GM23338 (cell line): ENCODE measurements around the gene AFAP1. TPM values are rescaled to one million over a fixed set of nuclear protein-coding genes. Genes with fewer than 3 reads are reported as not detected.

Experiments used
- ATAC-seq: fragments of 200-7000 bp; cut with Tn5 transposase; 3 replicates; pipeline ENCODE4 v1.9.1; 2020
- DNase-seq: peaks from one replicate; pipeline ENCODE4 v3.0.0-alpha.2; 2015; ENCODE audit warnings: low spot score
- H2AFZ ChIP-seq: fragments of 200-600 bp; sonication (generic); 2 replicates; pipeline ENCODE4 v1.8.0; 2016; ENCODE audit warnings: antibody characterized with exemption, mild to moderate bottlenecking, moderate library complexity
- H3F3A ChIP-seq: fragments of 200-600 bp; sonication (generic); replicated peaks from 2 replicates; pipeline ENCODE4 v1.8.0; 2017; ENCODE audit warnings: antibody characterized with exemption, mixed run types, low read depth
- H3K27ac ChIP-seq: fragments of 200-600 bp; sonication (generic); 2 replicates; pipeline ENCODE4 v1.6.1; 2016; ENCODE audit warnings: low read depth
- H3K27me3 ChIP-seq: fragments of 200-600 bp; sonication (generic); 2 replicates; pipeline ENCODE4 v1.8.0; 2016; ENCODE audit warnings: mild to moderate bottlenecking, mixed run types, moderate library complexity; ENCODE audit not compliant: insufficient read depth
- H3K36me3 ChIP-seq: fragments of 200-600 bp; sonication (generic); 2 replicates; pipeline ENCODE4 v1.8.0; 2016; ENCODE audit warnings: mild to moderate bottlenecking; ENCODE audit not compliant: insufficient read depth
- H3K4me1 ChIP-seq: fragments of 200-600 bp; sonication (generic); 2 replicates; pipeline ENCODE4 v1.8.0; 2016; ENCODE audit warnings: mild to moderate bottlenecking, moderate library complexity; ENCODE audit not compliant: insufficient read depth
- H3K4me2 ChIP-seq: fragments of 200-600 bp; sonication (generic); 2 replicates; pipeline ENCODE4 v1.7.1; 2017; ENCODE audit warnings: mixed run types
- H3K4me3 ChIP-seq: fragments of 200-600 bp; sonication (generic); 2 replicates; pipeline ENCODE4 v1.6.1; 2016; ENCODE audit warnings: mixed run types
- H3K79me2 ChIP-seq: fragments of 200-600 bp; sonication (generic); replicated peaks from 2 replicates; pipeline ENCODE4 v1.8.0; 2017; ENCODE audit warnings: mild to moderate bottlenecking; ENCODE audit not compliant: insufficient read depth
- H3K9me2 ChIP-seq: fragments of 200-600 bp; sonication (generic); 2 replicates; pipeline ENCODE4 v1.8.0; 2017; ENCODE audit not compliant: insufficient read depth
- H4K20me1 ChIP-seq: fragments of 200-600 bp; sonication (generic); replicated peaks from 2 replicates; pipeline ENCODE4 v1.8.0; 2017; ENCODE audit warnings: mild to moderate bottlenecking; ENCODE audit not compliant: insufficient read depth
- H3K27ac Mint-ChIP-seq: 2 replicates; pipeline ENCODE4 v1.8.0; 2020; ENCODE audit warnings: inconsistent platforms, mild to moderate bottlenecking, moderate library complexity, mixed read lengths
- H3K27me3 Mint-ChIP-seq: 3 replicates; pipeline ENCODE4 v1.8.0; 2022; ENCODE audit warnings: low read depth, mild to moderate bottlenecking, moderate library complexity, mixed read lengths, inconsistent platforms; ENCODE audit not compliant: insufficient read depth, poor library complexity
- H3K36me3 Mint-ChIP-seq: 3 replicates; pipeline ENCODE4 v1.8.0; 2021; ENCODE audit warnings: low read depth, mild to moderate bottlenecking, inconsistent platforms, moderate library complexity, mixed read lengths
- H3K4me1 Mint-ChIP-seq: 3 replicates; pipeline ENCODE4 v1.8.0; 2020; ENCODE audit warnings: mild to moderate bottlenecking, inconsistent platforms, mixed read lengths
- H3K4me3 Mint-ChIP-seq: 3 replicates; pipeline ENCODE4 v1.8.0; 2021; ENCODE audit warnings: moderate library complexity, mild to moderate bottlenecking, inconsistent platforms, mixed read lengths
- H3K9me3 Mint-ChIP-seq: 3 replicates; pipeline ENCODE4 v1.8.0; 2020; ENCODE audit warnings: moderate library complexity, mild to moderate bottlenecking, inconsistent platforms, mixed read lengths
- EZH2 ChIP-seq: fragments of 200-600 bp; sonication (generic); IDR thresholded peaks from one replicate; pipeline ENCODE4 v1.8.0; 2017; ENCODE audit warnings: antibody characterized with exemption, mild to moderate bottlenecking, low read depth; ENCODE audit not compliant: unreplicated experiment
- EZH2phosphoT487 ChIP-seq: fragments of 200-600 bp; sonication (generic); IDR thresholded peaks from one replicate; pipeline ENCODE4 v1.8.1; 2018; ENCODE audit warnings: antibody characterized with exemption; ENCODE audit not compliant: unreplicated experiment
- JUNB ChIP-seq: IDR thresholded peaks from one replicate; pipeline ENCODE4 v1.6.1; 2016; ENCODE audit warnings: antibody characterized with exemption; ENCODE audit not compliant: unreplicated experiment
- NANOG ChIP-seq: IDR thresholded peaks from 2 replicates; pipeline ENCODE4 v1.6.1; 2016; ENCODE audit warnings: antibody characterized with exemption, borderline replicate concordance
- POLR2AphosphoS5 ChIP-seq: IDR thresholded peaks from 2 replicates; pipeline ENCODE4 v1.6.1; 2016; ENCODE audit warnings: antibody characterized with exemption, low read depth
- STAT1 ChIP-seq: IDR thresholded peaks from one replicate; pipeline ENCODE4 v1.6.1; 2016; ENCODE audit warnings: antibody characterized with exemption; ENCODE audit not compliant: unreplicated experiment
- ZNF114 ChIP-seq: fragments of 250-450 bp; sonication (Bioruptor Pico); IDR thresholded peaks from 2 replicates; pipeline ENCODE4 v1.5.0; 2020; ENCODE audit warnings: mild to moderate bottlenecking, moderate library complexity
- ZNF331 ChIP-seq: fragments of 250-450 bp; sonication (Bioruptor Pico); IDR thresholded peaks from 2 replicates; pipeline ENCODE4 v1.5.0; 2020; ENCODE audit warnings: low read depth, mild to moderate bottlenecking, moderate library complexity
- polyA plus RNA-seq: library from polyadenylated mRNA; unstranded; fragments of >200 nt; fragmentation: Nextera tagmentation; extraction: Ambion mirVana; gene quantifications from 2 replicates; pipeline ENCODE4 v1.2.1, GENCODE V29; 2016
- total RNA-seq: library from RNA; depleted of rRNA; stranded (reverse); fragments of >200 nt; shearing (Covaris generic); gene quantifications from 2 replicates; pipeline ENCODE4 v1.2.3, GENCODE V29; 2014
- TF ChIP-seq, protein P1 (sequence below): IDR thresholded peaks from one replicate; pipeline ENCODE4 v1.6.1; 2018; ENCODE audit warnings: antibody characterized with exemption; ENCODE audit not compliant: unreplicated experiment
- TF ChIP-seq, protein P2 (sequence below), 2 experiments: fragments of 200-600 bp in 1 of 2; sonication (generic) in 1 of 2; conservative IDR thresholded peaks; 2 replicates each; pipeline versions ENCODE4 v1.5.1 to v1.6.1; 2016 to 2017; ENCODE audit warnings: antibody characterized with exemption in 2 of 2, low read depth in 2 of 2, mild to moderate bottlenecking in 2 of 2, moderate library complexity in 1 of 2
- TF ChIP-seq, protein P3 (sequence below): IDR thresholded peaks from 2 replicates; pipeline ENCODE4 v1.6.1; 2016; ENCODE audit warnings: antibody characterized with exemption

AFAP1 gene
- total and polyA plus RNA-seq, 2 experiments from 2014 or later: 6.5 to 21.5 TPM

GRCh38 chr4:7820031-7820818 lies 119.4 kb downstream of the AFAP1 start:
- H3K27ac Mint-ChIP-seq: no peak overlapping the region
- H3K27me3 Mint-ChIP-seq: peaks cover 8% of the 10 kb centered on the region
- H3K27me3 ChIP-seq: no peaks in the 10 kb centered on the region
- no peaks in the 10 kb centered on the region for H3K9me3 Mint-ChIP-seq
- no peak for DNase-seq
- H3K4me2 ChIP-seq: no peak overlapping the region
- H3K4me3 ChIP-seq: no peak overlapping the region
- H3K79me2 ChIP-seq: no peaks in the 10 kb centered on the region
- H3K27ac ChIP-seq: no peak overlapping the region
- H3K36me3 ChIP-seq: 0 out of 2 replicates have a peak, but pooled peaks cover 3% of the 10 kb centered on the region
- no peak overlapping the region for H3K4me3 Mint-ChIP-seq
- H2AFZ ChIP-seq: no peak overlapping the region
- no peak for ATAC-seq
- H3K4me1 ChIP-seq: peaks cover under 1% of the 10 kb centered on the region; the same call in 1 of the 2 replicates
- H4K20me1 ChIP-seq: no peaks in the 10 kb centered on the region
- TF ChIP-seq POLR2AphosphoS5 (no peak), ZNF331 (no peak), EZH2 (no peak), JUNB (no peak), ZNF114 (no peak), NANOG (no peak), STAT1 (no peak), EZH2phosphoT487 (no peak)
- TF ChIP-seq, protein P1, sequence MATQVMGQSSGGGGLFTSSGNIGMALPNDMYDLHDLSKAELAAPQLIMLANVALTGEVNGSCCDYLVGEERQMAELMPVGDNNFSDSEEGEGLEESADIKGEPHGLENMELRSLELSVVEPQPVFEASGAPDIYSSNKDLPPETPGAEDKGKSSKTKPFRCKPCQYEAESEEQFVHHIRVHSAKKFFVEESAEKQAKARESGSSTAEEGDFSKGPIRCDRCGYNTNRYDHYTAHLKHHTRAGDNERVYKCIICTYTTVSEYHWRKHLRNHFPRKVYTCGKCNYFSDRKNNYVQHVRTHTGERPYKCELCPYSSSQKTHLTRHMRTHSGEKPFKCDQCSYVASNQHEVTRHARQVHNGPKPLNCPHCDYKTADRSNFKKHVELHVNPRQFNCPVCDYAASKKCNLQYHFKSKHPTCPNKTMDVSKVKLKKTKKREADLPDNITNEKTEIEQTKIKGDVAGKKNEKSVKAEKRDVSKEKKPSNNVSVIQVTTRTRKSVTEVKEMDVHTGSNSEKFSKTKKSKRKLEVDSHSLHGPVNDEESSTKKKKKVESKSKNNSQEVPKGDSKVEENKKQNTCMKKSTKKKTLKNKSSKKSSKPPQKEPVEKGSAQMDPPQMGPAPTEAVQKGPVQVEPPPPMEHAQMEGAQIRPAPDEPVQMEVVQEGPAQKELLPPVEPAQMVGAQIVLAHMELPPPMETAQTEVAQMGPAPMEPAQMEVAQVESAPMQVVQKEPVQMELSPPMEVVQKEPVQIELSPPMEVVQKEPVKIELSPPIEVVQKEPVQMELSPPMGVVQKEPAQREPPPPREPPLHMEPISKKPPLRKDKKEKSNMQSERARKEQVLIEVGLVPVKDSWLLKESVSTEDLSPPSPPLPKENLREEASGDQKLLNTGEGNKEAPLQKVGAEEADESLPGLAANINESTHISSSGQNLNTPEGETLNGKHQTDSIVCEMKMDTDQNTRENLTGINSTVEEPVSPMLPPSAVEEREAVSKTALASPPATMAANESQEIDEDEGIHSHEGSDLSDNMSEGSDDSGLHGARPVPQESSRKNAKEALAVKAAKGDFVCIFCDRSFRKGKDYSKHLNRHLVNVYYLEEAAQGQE: no peak
- TF ChIP-seq, protein P2, sequence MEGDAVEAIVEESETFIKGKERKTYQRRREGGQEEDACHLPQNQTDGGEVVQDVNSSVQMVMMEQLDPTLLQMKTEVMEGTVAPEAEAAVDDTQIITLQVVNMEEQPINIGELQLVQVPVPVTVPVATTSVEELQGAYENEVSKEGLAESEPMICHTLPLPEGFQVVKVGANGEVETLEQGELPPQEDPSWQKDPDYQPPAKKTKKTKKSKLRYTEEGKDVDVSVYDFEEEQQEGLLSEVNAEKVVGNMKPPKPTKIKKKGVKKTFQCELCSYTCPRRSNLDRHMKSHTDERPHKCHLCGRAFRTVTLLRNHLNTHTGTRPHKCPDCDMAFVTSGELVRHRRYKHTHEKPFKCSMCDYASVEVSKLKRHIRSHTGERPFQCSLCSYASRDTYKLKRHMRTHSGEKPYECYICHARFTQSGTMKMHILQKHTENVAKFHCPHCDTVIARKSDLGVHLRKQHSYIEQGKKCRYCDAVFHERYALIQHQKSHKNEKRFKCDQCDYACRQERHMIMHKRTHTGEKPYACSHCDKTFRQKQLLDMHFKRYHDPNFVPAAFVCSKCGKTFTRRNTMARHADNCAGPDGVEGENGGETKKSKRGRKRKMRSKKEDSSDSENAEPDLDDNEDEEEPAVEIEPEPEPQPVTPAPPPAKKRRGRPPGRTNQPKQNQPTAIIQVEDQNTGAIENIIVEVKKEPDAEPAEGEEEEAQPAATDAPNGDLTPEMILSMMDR (conservative IDR thresholded peaks at IDR 0.05; ENCODE audit: low read depth in 2 of 2): no peak
- TF ChIP-seq, protein P3, sequence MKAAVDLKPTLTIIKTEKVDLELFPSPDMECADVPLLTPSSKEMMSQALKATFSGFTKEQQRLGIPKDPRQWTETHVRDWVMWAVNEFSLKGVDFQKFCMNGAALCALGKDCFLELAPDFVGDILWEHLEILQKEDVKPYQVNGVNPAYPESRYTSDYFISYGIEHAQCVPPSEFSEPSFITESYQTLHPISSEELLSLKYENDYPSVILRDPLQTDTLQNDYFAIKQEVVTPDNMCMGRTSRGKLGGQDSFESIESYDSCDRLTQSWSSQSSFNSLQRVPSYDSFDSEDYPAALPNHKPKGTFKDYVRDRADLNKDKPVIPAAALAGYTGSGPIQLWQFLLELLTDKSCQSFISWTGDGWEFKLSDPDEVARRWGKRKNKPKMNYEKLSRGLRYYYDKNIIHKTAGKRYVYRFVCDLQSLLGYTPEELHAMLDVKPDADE: no peak
- H3K4me1 Mint-ChIP-seq: peaks cover 30% of the 10 kb centered on the region
- no peaks in the 10 kb centered on the region for H3K9me2 ChIP-seq
- peaks cover 3% of the 10 kb centered on the region; the same call in 1 of the 3 replicates for H3K36me3 Mint-ChIP-seq
- H3F3A ChIP-seq: no peaks in the 10 kb centered on the region
